ENCODE results near the gene CMSS1. TPM values are rescaled to one million over a fixed set of nuclear protein-coding genes. Genes with fewer than 3 reads are reported as not detected.

The CMSS1 gene
- total RNA-seq, 4 donors from 2014 or later, result 23.2 to 89.5 (median 67.6) TPM

- H3K36me3 ChIP-seq, result no peaks in the 10 kb centered on the region
- TF ChIP-seq POLR2A (IDR thresholded peaks at IDR 0.05), result no peak
- TF ChIP-seq CTCF (IDR thresholded peaks at IDR 0.05 in 4 of 5, conservative IDR thresholded peaks at IDR 0.05 in 1 of 5), result no peak
- no peaks in the 10 kb centered on the region for H3K9me3 ChIP-seq
- DNase-seq (peak; percentile 72 to 76), ATAC-seq (peak; percentile 75 to 79)
- H3K4me3 ChIP-seq, result peak overlapping the region; percentile 19 to 46 (median 25)
- intact Hi-C loops (cut with DNase I; ENCODE audit: low total_unique reads), result no loop called here
- H3K4me1 ChIP-seq, result peaks cover 72 to 87% of the 10 kb centered on the region in 2 donors
- peak overlapping the region; percentile 84 to 92 (median 86) for H3K27ac ChIP-seq
- H3K27me3 ChIP-seq, result no peaks in the 10 kb centered on the region
- in situ Hi-C loops (cut with MboI; ENCODE audit: low sequenced_read_pairs in 4 of 4), result no loop called here
These were observed 290.9 kb downstream of the CMSS1 start for GRCh38 chr3:100108464-100109079.

GRCh38 chr3:100110162-100110561 lies 292.5 kb downstream of the CMSS1 start:
- DNase-seq, result no peak
- TF ChIP-seq POLR2A (IDR thresholded peaks at IDR 0.05), result no peak
- TF ChIP-seq CTCF (IDR thresholded peaks at IDR 0.05 in 4 of 5, conservative IDR thresholded peaks at IDR 0.05 in 1 of 5), result no peak

GRCh38 chr3:100111728-100112127 lies 294.1 kb downstream of the CMSS1 start:
- no peak for DNase-seq
- Histone ChIP-seq H3K9me3 (no peaks in the 10 kb centered on the region), H3K4me3 (peak overlapping the region; percentile 26 to 46 (median 34)), H3K27ac (peak overlapping the region; percentile 84 to 92 (median 86)), H3K36me3 (no peaks in the 10 kb centered on the region), H3K4me1 (peaks cover 47 to 75% of the 10 kb centered on the region in 2 donors), H3K27me3 (no peaks in the 10 kb centered on the region)
- in situ Hi-C loops (cut with MboI; ENCODE audit: low sequenced_read_pairs in 4 of 4), result no loop called here
- intact Hi-C loops (cut with DNase I; ENCODE audit: low total_unique reads), result loop anchor here (5.0 kb wide), 1 partner anchor 139 kb away; no protein-coding TSS in a partner anchor
- no peak for ATAC-seq
- no peak for TF ChIP-seq CTCF (IDR thresholded peaks at IDR 0.05 in 4 of 5, conservative IDR thresholded peaks at IDR 0.05 in 1 of 5)
- TF ChIP-seq POLR2A (IDR thresholded peaks at IDR 0.05), result no peak

More at GRCh38 chr3:100110162-100110561, 292.5 kb downstream of the CMSS1 start:
- Histone ChIP-seq H3K9me3 (no peaks in the 10 kb centered on the region), H3K27me3 (no peaks in the 10 kb centered on the region), H3K4me1 (peaks cover 62 to 86% of the 10 kb centered on the region in 2 donors), H3K27ac (peak overlapping the region; percentile 84 to 92 (median 86)), H3K4me3 (peak overlapping the region; percentile 8 to 46 (median 38)), H3K36me3 (no peaks in the 10 kb centered on the region)
- intact Hi-C loops (cut with DNase I; ENCODE audit: low total_unique reads) (loop anchor here (5.0 kb wide), 1 partner anchor 138 kb away; no protein-coding TSS in a partner anchor), in situ Hi-C loops (cut with MboI; ENCODE audit: low sequenced_read_pairs in 4 of 4) (no loop called here)
- no peak for ATAC-seq

- ATAC-seq (peak; percentile 16 to 48), DNase-seq (no peak)
- in situ Hi-C loops (cut with MboI; ENCODE audit: low sequenced_read_pairs in 4 of 4) (no loop called here), intact Hi-C loops (cut with DNase I; ENCODE audit: low total_unique reads) (loop anchor here (2.0 to 5.0 kb wide), 2 partner anchors 45 to 142 kb away; no protein-coding TSS in a partner anchor)
- Histone ChIP-seq H3K9me3 (no peaks in the 10 kb centered on the region), H3K27me3 (no peaks in the 10 kb centered on the region), H3K4me3 (peak overlapping the region; percentile 26 to 46 (median 34)), H3K4me1 (peaks cover 34 to 56% of the 10 kb centered on the region in 2 donors), H3K36me3 (no peaks in the 10 kb centered on the region), H3K27ac (peak overlapping the region; percentile 84 to 92 (median 86))
- TF ChIP-seq CTCF (IDR thresholded peaks at IDR 0.05 in 4 of 5, conservative IDR thresholded peaks at IDR 0.05 in 1 of 5) (no peak), POLR2A (IDR thresholded peaks at IDR 0.05) (no peak)
These were observed 296.2 kb downstream of the CMSS1 start for GRCh38 chr3:100113723-100114412.
